Body of pancreas (tissue), 4 donors: ENCODE data around the gene NUP62CL.

Experiments
- POLR2A ChIP-seq, 3 donors: fragments of 450-650 bp; IDR thresholded peaks; one replicate each; pipeline ENCODE4 v1.6.1; 2016; ENCODE audit warnings: antibody characterized with exemption in 3 of 3, mild to moderate bottlenecking in 2 of 3
- TF ChIP-seq, protein P1 (sequence below), 7 experiments: fragments of 450-650 bp in 4 of 7; fragments of 200-600 bp in 3 of 7; sonication (generic) in 3 of 7; IDR thresholded peaks; one replicate each; pipeline ENCODE4 v1.5.1; 2016 to 2019; ENCODE audit warnings: antibody characterized with exemption in 7 of 7

DNA sequence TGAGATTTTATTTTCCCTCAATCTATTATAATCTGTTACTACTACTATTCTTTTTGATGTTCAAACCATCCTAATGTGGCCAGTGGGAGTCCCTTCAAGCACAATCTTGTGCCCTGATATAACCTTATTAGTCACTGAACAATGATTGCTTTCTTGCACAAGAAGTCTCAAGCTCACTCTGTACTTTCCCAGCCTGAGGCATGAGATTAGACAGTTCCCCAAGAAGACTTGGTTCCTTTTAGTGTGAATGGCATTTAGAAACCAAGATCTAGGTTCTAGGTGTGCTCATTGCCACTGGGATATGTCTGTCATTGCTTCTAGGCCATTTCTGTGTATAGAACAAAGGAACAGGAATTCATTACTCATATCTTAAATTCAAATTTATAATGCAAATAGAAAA is 59.6 kb downstream of the NUP62CL start:
- TF ChIP-seq, protein P1, sequence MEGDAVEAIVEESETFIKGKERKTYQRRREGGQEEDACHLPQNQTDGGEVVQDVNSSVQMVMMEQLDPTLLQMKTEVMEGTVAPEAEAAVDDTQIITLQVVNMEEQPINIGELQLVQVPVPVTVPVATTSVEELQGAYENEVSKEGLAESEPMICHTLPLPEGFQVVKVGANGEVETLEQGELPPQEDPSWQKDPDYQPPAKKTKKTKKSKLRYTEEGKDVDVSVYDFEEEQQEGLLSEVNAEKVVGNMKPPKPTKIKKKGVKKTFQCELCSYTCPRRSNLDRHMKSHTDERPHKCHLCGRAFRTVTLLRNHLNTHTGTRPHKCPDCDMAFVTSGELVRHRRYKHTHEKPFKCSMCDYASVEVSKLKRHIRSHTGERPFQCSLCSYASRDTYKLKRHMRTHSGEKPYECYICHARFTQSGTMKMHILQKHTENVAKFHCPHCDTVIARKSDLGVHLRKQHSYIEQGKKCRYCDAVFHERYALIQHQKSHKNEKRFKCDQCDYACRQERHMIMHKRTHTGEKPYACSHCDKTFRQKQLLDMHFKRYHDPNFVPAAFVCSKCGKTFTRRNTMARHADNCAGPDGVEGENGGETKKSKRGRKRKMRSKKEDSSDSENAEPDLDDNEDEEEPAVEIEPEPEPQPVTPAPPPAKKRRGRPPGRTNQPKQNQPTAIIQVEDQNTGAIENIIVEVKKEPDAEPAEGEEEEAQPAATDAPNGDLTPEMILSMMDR (IDR thresholded peaks at IDR 0.05), result no peak
- TF ChIP-seq POLR2A (IDR thresholded peaks at IDR 0.05), result no peak
